NCI-H345 treated with DMSO at 0.1 percent for 48 hours (cell line): ENCODE measurements around the gene FGD1.
"Not testable (repeated sequence)": the region's sequence is repeated elsewhere in the genome, so short reads cannot be mapped to it uniquely, and the experiment has no call there.

Experiments used
- DNase-seq: peaks from one replicate; lab custom pipeline; 2025; ENCODE audit not compliant: unreplicated experiment; lab: John Stamatoyannopoulos, UW

The FGD1 gene

GRCh38 chrX:54495814-54496516, at the start of gene FGD1:
FGD1 (minus strand) TSS chrX:54496234; CDS start chrX:54495432, 802 bp downstream.
- DNase-seq = peak; percentile 41

- not testable (repeated sequence) for DNase-seq
Observed at GRCh38 chrX:54542239-54542638, 46.2 kb upstream of the FGD1 start.

- DNase-seq = no peak
Observed at GRCh38 chrX:54540289-54540688, 44.3 kb upstream of the FGD1 start.

- DNase-seq = no peak
Observed at GRCh38 chrX:54534271-54534670, 38.2 kb upstream of the FGD1 start.

- no peak for DNase-seq
Observed at GRCh38 chrX:54530357-54530900, 34.4 kb upstream of the FGD1 start.

GRCh38 chrX:54529552-54530356, 33.7 kb upstream of the FGD1 start, which contains the start of gene GNL3L:
GNL3L (plus strand) TSS chrX:54530219; CDS start chrX:54532567, 2,348 bp downstream.
- DNase-seq = peak; percentile 80

- peak; percentile 7 for DNase-seq
Observed at GRCh38 chrX:54529151-54529550, 33.1 kb upstream of the FGD1 start.

GRCh38 chrX:54509400-54509799, 13.4 kb upstream of the FGD1 start:
- DNase-seq = no peak

- no peak for DNase-seq
Observed at GRCh38 chrX:54496936-54497335, 902 bp upstream of the FGD1 start.

GRCh38 chrX:54496517-54496852, 451 bp upstream of the FGD1 start:
- no peak for DNase-seq

GRCh38 chrX:54494989-54495813, 833 bp downstream of the FGD1 start:
- no peak for DNase-seq

GRCh38 chrX:54494166-54494988, 1.7 kb downstream of the FGD1 start:
- no peak for DNase-seq

GRCh38 chrX:54492340-54492739, 3.7 kb downstream of the FGD1 start:
- no peak for DNase-seq

GRCh38 chrX:54489819-54490218, 6.2 kb downstream of the FGD1 start:
- DNase-seq = not testable (repeated sequence)

- DNase-seq = no peak
Observed at GRCh38 chrX:54484666-54485065, 11.4 kb downstream of the FGD1 start.

GRCh38 chrX:54483946-54484345, 12.1 kb downstream of the FGD1 start:
- DNase-seq = no peak

- DNase-seq = no peak
Observed at GRCh38 chrX:54482839-54483593, 13.0 kb downstream of the FGD1 start.

GRCh38 chrX:54479136-54480111, 16.6 kb downstream of the FGD1 start:
- DNase-seq = no peak
